ENCODE results near the gene WDR54.
"Not testable (repeated sequence)": the region's sequence is repeated elsewhere in the genome, so short reads cannot be mapped to it uniquely, and the experiment has no call there.

DNA sequence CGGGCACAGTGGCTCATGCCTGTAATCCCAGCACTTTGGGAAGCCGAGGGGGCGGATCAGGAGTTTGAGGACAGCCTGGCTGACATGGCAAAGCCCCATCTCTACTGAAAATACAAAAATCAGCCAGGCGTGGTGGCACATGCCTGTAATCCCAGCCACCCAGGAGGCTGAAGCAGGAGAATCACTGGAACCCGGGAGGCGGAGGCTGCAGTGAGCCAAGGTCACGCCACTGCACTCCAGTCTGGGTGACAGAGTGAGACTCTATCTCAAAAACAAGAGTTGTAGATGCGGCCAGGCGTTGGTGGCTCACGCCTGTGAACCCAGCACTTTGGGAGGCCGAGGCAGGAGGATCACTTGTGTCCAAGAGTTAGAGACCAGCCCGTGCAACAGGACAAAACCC lies 49.2 kb downstream of the WDR54 start:
- TF ChIP-seq POLR2A (IDR thresholded peaks at IDR 0.05; ENCODE audit: low read depth, low read length); TAF1 (IDR thresholded peaks at IDR 0.05; ENCODE audit: borderline replicate concordance, low read depth, low read length): not testable (repeated sequence)
